NAMALWA (cell line): ENCODE results near the gene MUC4.
"Not testable (repeated sequence)": the region's sequence is repeated elsewhere in the genome, so short reads cannot be mapped to it uniquely, and the experiment has no call there.

Source experiments
- DNase-seq: peaks from one replicate; pipeline ENCODE4 v3.0.0-alpha.2; 2015; ENCODE audit warnings: low spot score

Gene MUC4

GRCh38 chr3:195838714-195839113 is 27.0 kb upstream of the MUC4 start:
- peak; percentile 49 for DNase-seq

DNA sequence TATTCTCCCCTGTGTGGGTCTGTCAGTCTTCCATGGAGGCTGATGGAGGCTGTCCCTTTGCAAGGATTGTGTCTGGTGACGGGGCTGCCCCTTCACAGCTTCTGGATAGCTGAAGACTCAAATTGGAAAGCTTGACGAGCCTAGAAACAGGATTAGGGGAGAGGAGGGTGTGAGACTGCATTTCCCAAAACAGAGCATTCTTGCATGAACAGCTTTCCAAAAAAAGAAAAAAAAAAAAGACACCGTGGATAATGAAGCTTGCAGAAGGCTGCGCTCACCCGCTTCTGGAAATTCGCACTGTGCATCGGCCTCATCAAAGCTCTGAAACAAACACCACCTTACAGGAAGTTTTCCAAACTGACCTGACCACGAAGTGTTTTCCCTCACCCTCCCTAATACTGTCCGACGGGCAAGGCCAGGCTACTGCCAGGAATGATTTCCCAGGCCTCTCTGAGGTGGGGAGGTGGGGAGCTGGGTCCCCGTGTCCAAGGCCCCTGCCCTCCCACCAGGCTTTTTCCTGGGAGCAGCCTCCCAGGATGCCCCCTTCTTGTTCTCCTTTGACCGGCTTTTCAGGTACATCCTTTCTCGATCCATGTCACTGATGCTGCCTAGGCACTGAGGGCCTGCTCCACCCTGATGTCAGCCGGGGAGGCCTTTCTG is 24.9 kb upstream of the MUC4 start:
- no peak for DNase-seq

- no peak for DNase-seq
These were observed 24.1 kb upstream of the MUC4 start for GRCh38 chr3:195835791-195836190.

- DNase-seq: no peak
These were observed 23.2 kb upstream of the MUC4 start for GRCh38 chr3:195834675-195835583.

GRCh38 chr3:195829897-195830254 is 18.1 kb upstream of the MUC4 start:
- DNase-seq: no peak

DNA sequence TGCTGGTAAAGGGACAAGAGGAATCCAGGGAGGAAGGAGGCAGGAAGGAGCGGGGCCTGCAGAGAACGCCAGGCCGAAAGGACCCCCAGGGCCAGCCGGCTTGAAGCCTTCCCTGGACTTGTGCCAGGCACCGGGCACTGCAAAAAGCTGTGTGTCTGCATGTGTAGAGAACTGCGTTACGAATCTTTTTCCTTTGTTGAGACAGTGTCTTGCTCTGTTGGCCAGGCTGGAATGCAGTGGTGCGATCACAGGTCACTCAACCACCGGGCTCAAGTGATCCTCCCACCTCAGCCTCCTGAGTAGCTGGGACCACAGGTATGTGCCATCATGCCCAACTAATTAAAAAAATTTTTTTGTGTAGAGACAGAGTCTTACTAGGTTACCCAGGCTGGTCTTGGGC is 17.0 kb upstream of the MUC4 start:
- DNase-seq: no peak

- DNase-seq: no peak
These were observed 14.4 kb upstream of the MUC4 start for GRCh38 chr3:195825857-195826804.

DNA sequence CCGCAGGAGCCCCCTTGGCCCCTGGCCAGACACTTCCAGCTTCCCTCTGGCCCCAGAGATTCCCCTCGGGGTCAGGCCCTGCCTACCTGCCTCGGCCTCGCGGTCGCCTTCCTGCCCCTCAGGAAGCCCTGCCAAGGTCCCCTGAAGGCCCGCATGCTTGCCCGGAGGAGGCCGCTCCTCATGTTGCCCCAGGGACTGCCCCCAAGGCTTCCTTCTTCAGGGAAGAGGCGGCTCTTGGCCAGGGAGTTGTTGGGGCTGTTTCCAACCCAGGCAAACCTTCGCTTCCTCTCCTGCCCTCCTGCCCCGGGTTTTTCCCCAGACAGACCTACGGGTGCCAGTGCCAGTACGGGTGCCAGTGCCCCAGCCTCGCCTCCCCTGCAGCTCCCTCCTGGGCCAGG is 13.5 kb upstream of the MUC4 start:
- DNase-seq: no peak

- DNase-seq: not testable (repeated sequence)
These were observed 12.9 kb upstream of the MUC4 start for GRCh38 chr3:195824425-195825190.

DNA sequence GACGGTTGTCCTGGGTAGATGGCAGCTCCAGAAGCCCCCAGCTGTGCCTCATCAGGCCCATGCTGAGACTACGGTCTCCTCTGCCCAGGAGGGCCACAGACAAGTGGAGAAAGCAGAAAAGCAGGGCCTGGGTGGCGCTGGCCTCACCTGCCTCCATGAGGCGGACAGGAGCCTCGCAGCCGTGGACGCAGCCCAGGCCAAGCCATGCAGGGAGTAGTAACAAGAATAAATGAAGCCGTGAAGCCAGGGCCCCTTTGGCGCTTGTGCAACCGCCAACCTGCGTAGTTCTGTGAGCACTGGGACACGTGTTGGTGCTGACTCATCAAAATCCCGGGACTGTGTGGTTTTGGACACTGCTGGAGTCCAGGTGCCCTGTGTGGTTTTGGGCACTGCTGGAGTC is 12.3 kb upstream of the MUC4 start:
- no peak for DNase-seq

GRCh38 chr3:195823280-195823679 is 11.6 kb upstream of the MUC4 start:
- DNase-seq: no peak

DNA sequence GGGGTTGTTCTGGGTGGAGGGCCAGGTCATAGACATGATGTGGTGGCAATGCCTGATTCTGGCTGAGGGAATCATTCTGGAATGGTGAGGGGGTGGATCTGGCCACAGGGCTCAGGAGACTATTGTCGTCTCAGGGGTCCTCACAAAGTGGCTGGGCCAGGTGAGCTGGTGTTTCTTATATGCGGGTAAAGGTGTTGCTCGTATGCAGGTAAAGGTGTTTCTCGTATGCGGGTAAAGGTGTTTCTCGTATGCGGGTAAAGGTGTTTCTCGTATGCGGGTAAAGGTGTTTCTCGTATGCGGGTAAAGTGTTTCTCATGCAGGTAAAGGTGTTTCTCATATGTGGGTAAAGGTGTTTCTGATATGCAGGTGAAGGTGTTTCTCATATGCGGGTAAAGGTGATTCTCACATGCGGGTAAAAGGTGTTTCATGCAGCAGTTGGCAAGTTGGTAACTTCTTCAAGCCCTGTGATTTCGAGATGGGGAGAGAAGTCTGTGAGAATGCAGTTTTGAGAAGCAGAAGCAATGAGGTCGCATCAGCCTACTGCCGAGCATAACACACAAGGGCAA is 10.5 kb upstream of the MUC4 start:
- DNase-seq: no peak

DNA sequence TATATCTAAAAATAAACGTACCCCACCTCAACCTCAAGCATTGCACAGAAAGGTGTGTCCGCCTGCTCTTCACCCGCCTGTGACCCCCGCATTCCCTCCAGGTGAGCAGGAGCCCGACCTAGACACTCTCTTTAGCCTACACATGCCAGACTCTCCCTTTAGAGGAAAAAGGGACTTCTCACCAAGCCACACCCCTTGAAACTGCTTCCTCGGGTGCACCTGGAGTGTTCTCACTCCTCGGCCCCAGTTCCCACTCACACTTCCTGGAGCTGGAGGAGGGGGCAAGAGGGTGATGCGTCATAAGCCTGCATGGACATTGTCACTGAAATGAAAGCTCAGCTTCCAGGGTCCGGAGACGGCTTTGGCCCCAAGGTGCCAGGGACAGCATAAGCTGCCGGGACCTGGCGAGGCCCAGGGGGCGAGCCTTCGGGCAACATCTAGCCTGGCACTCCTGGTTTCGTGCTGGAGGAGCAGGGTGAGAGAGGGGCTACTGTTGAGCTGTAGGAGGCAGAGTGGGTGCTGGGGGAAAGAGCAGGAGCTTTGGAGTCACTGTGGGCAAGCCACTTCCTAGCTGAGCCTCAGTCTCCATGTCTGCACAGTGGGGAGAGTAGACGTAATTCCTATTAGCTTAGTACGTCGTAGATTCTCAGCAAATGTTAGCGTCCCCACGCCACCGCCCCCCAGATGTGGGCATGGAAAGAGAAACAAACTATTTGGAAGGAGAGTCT is 9.8 kb upstream of the MUC4 start:
- DNase-seq: no peak

GRCh38 chr3:195820901-195821300 is 9.2 kb upstream of the MUC4 start:
- no peak for DNase-seq

GRCh38 chr3:195820186-195820585 is 8.5 kb upstream of the MUC4 start:
- no peak for DNase-seq

- no peak for DNase-seq
These were observed 6.6 kb upstream of the MUC4 start for GRCh38 chr3:195818301-195818700.

GRCh38 chr3:195817578-195818135 is 5.9 kb upstream of the MUC4 start:
- DNase-seq: no peak

DNA sequence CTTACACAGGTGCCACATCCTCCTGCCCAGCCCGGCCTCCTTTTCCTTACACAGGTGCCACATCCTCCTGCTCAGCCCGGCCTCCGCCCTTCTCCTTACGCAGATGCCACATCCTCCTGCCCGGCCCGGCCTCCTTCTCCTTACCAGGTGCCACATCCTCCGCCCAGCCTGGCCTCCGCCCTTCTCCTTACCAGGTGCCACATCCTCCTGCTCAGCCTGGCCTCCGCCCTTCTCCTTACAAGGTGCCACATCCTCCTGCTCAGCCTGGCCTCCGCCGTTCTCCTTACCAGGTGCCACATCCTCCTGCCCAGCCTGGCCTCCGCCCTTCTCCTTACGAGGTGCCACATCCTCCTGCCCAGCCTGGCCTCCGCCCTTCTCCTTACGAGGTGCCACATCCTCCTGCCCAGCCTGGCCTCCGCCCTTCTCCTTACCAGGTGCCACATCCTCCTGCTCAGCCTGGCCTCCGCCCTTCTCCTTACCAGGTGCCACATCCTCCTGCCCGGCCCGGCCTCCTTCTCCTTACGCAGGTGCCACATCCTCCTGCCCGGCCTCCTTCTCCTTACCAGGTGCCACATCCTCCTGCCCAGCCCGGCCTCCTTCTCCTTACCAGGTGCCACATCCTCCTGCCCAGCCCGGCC is 4.7 kb upstream of the MUC4 start:
- not testable (repeated sequence) for DNase-seq

GRCh38 chr3:195815169-195815771 is 3.5 kb upstream of the MUC4 start:
- no peak for DNase-seq
